Right lobe of liver (tissue), 6 donors: Measurements from ENCODE around the gene AJAP1. TPM values are rescaled to one million over a fixed set of nuclear protein-coding genes. Genes with fewer than 3 reads are reported as not detected.

ENCODE experiments used
- ATAC-seq, 4 donors: fragments of 200-7000 bp; cut with Tn5 transposase; one replicate each; pipeline ENCODE4 v1.9.1; 2020; ENCODE audit warnings: mild to moderate bottlenecking in 4 of 4, moderate library complexity in 4 of 4
- DNase-seq, 3 donors: peaks; one replicate each; pipeline ENCODE4 v3.0.0-alpha.2; 2020
- H3K27ac ChIP-seq, 3 donors: fragments of 200-600 bp; one replicate each; pipeline ENCODE4 v1.8.0; 2022
- H3K27me3 ChIP-seq, 2 donors: fragments of 200-600 bp; one replicate each; pipeline ENCODE4 v1.8.0; 2022
- H3K36me3 ChIP-seq, 4 donors: fragments of 200-600 bp; sonication (generic) in 1 of 4; one replicate each; pipeline versions ENCODE4 v1.5.1 to v1.8.0; 2017 to 2022; ENCODE audit warnings: control low read depth in 1 of 4
- H3K4me1 ChIP-seq, 4 donors: fragments of 200-600 bp; sonication (generic) in 1 of 4; one replicate each; pipeline versions ENCODE4 v1.5.1 to v1.8.0; 2017 to 2022; ENCODE audit warnings: control low read depth in 1 of 4
- H3K4me3 ChIP-seq, 3 donors: fragments of 200-600 bp; one replicate each; pipeline ENCODE4 v1.8.0; 2022
- H3K9me3 ChIP-seq, 4 donors: fragments of 200-600 bp; sonication (generic) in 1 of 4; one replicate each; pipeline versions ENCODE4 v1.5.1 to v1.8.0; 2017 to 2022; ENCODE audit warnings: control low read depth in 1 of 4
- CTCF ChIP-seq, 4 donors: fragments of 200-600 bp in 3 of 4; fragments of 450-650 bp in 1 of 4; IDR thresholded peaks; one replicate each; pipeline versions ENCODE4 v1.5.1 to v1.8.0; 2016 to 2022; ENCODE audit warnings: antibody characterized with exemption in 4 of 4, mild to moderate bottlenecking in 2 of 4
- POLR2A ChIP-seq: fragments of 450-650 bp; IDR thresholded peaks from one replicate; pipeline ENCODE4 v1.6.1; 2017; ENCODE audit warnings: antibody characterized with exemption, mild to moderate bottlenecking
- WGBS: methylation state at CpG from one replicate; pipeline ENCODE4 v1.1.6; 2018; ENCODE audit warnings: low coverage, low lambda C conversion rate; ENCODE audit not compliant: insufficient coverage; ENCODE audit errors: missing lambda C conversion rate; 5-methylcytosine and 5-hydroxymethylcytosine counted together
- intact Hi-C, 2 donors: fragments of 100-400 bp; cut with DNase I; formaldehyde crosslinking; loops; one replicate each; pipeline versions ENCODE4 v1.11.2 to v1.14.1; 2022
- total RNA-seq, 6 experiments: library from RNA; depleted of rRNA in 2 of 6; stranded (reverse); fragments of >200 nt in 2 of 6; fragmentation: NEBNext Ultra II Directional in 3 of 6; extraction: Animal tissue kit (Norgen Biotek cat#: 25700) in 3 of 6; gene quantifications; one replicate each; pipeline versions ENCODE4 v1.1.0 to v1.2.4, GENCODE V29; 2016 to 2023
- donor health status: DM: no; HTN: yes; CAD: no.
- donor health status: DM: no; HTN: no; CAD: no.
- donor health status: DM: no; HTN: no; CAD: no.
- donor health status: DM: no; HTN: yes; CAD: no.
- donor health status: DM: no; HTN: yes; CAD: no.

The AJAP1 gene
- total RNA-seq, 6 experiments from 2014 or later: 0.06 to 0.35 (median 0.13) TPM

- WGBS: 58% methylated on average over 4 of the region's 6 CpGs
- Histone ChIP-seq H3K4me1 (no peaks in the 10 kb centered on the region), H3K36me3 (no peaks in the 10 kb centered on the region), H3K27ac (no peak overlapping the region), H3K27me3 (no peaks in the 10 kb centered on the region), H3K4me3 (no peak overlapping the region), H3K9me3 (no peaks in the 10 kb centered on the region)
- ATAC-seq (no peak), DNase-seq (no peak)
- intact Hi-C loops: no loop called here
- TF ChIP-seq POLR2A (no peak), CTCF (IDR thresholded peaks at IDR 0.05) (no peak)
Observed at GRCh38 chr1:4794020-4794780, 139.8 kb downstream of the AJAP1 start.

GRCh38 chr1:4796161-4797015, 142.0 kb downstream of the AJAP1 start:
- intact Hi-C loops: no loop called here
- 45% methylated on average over 10 of the region's 11 CpGs for WGBS
- no peaks in the 10 kb centered on the region for H3K9me3 ChIP-seq
- H3K4me1 ChIP-seq: no peaks in the 10 kb centered on the region
- H3K27ac ChIP-seq: no peak overlapping the region
- TF ChIP-seq CTCF (IDR thresholded peaks at IDR 0.05) (no peak), POLR2A (no peak)
- H3K4me3 ChIP-seq: no peak overlapping the region
- DNase-seq (no peak), ATAC-seq (no peak)
- H3K36me3 ChIP-seq: no peaks in the 10 kb centered on the region
- H3K27me3 ChIP-seq: no peaks in the 10 kb centered on the region

- Histone ChIP-seq H3K27ac (no peak overlapping the region), H3K4me1 (no peaks in the 10 kb centered on the region), H3K9me3 (no peaks in the 10 kb centered on the region), H3K36me3 (no peaks in the 10 kb centered on the region), H3K27me3 (no peaks in the 10 kb centered on the region), H3K4me3 (no peak overlapping the region)
- DNase-seq: no peak
- TF ChIP-seq POLR2A (no peak), CTCF (IDR thresholded peaks at IDR 0.05) (no peak)
- WGBS: 58% methylated on average over 4 of the region's 6 CpGs
- ATAC-seq: no peak
- intact Hi-C loops: no loop called here
Observed at GRCh38 chr1:4797016-4797410, 142.6 kb downstream of the AJAP1 start.

- WGBS: 38% methylated on average over 2 of the region's 5 CpGs
- H3K36me3 ChIP-seq: no peaks in the 10 kb centered on the region
- no peak overlapping the region for H3K4me3 ChIP-seq
- intact Hi-C loops: no loop called here
- no peak overlapping the region for H3K27ac ChIP-seq
- no peaks in the 10 kb centered on the region for H3K9me3 ChIP-seq
- H3K4me1 ChIP-seq: no peaks in the 10 kb centered on the region
- no peak for TF ChIP-seq CTCF (IDR thresholded peaks at IDR 0.05)
- no peak for TF ChIP-seq POLR2A
- DNase-seq (no peak), ATAC-seq (no peak)
- no peaks in the 10 kb centered on the region for H3K27me3 ChIP-seq
Observed at GRCh38 chr1:4797429-4797828, 143.0 kb downstream of the AJAP1 start.
